GM18867 (cell line): Measurements from ENCODE around the gene BFSP1.

ENCODE experiments used
- ATAC-seq: cut with Tn5 transposase; IDR thresholded peaks from one replicate; pipeline ENCODE4 v1.9.1; 2021; ENCODE audit warnings: mild to moderate bottlenecking, moderate library complexity; ENCODE audit not compliant: unreplicated experiment

The BFSP1 gene

GRCh38 chr20:17523326-17523725 is 7.9 kb downstream of the BFSP1 start:
- ATAC-seq = no peak

GRCh38 chr20:17522528-17522927 is 8.7 kb downstream of the BFSP1 start:
- no peak for ATAC-seq

GRCh38 chr20:17520583-17520982 is 10.6 kb downstream of the BFSP1 start:
- ATAC-seq = no peak

GRCh38 chr20:17519606-17520285 is 11.4 kb downstream of the BFSP1 start:
- ATAC-seq = no peak

GRCh38 chr20:17518339-17519052 is 12.7 kb downstream of the BFSP1 start:
- no peak for ATAC-seq

GRCh38 chr20:17515053-17515452 is 16.1 kb downstream of the BFSP1 start:
- ATAC-seq = no peak

GRCh38 chr20:17513939-17514338 is 17.2 kb downstream of the BFSP1 start:
- no peak for ATAC-seq

- ATAC-seq = no peak
These were observed 19.8 kb downstream of the BFSP1 start for GRCh38 chr20:17511401-17511800.

- no peak for ATAC-seq
These were observed 20.6 kb downstream of the BFSP1 start for GRCh38 chr20:17510548-17510947.

- ATAC-seq = no peak
These were observed 22.4 kb downstream of the BFSP1 start for GRCh38 chr20:17508756-17509155.

GRCh38 chr20:17507531-17507930 is 23.6 kb downstream of the BFSP1 start:
- ATAC-seq = no peak

GRCh38 chr20:17507032-17507431 is 24.1 kb downstream of the BFSP1 start:
- ATAC-seq = no peak

GRCh38 chr20:17505636-17506517 is 25.3 kb downstream of the BFSP1 start:
- peak; percentile 1 for ATAC-seq

GRCh38 chr20:17504898-17505635 is 26.1 kb downstream of the BFSP1 start:
- ATAC-seq = peak; percentile 79

GRCh38 chr20:17504066-17504897 is 26.9 kb downstream of the BFSP1 start:
- ATAC-seq = no peak

- no peak for ATAC-seq
These were observed 27.7 kb downstream of the BFSP1 start for GRCh38 chr20:17503301-17504065.

GRCh38 chr20:17502105-17502504 is 29.1 kb downstream of the BFSP1 start:
- ATAC-seq = no peak

- no peak for ATAC-seq
These were observed 29.5 kb downstream of the BFSP1 start for GRCh38 chr20:17501701-17502100.

- no peak for ATAC-seq
These were observed 30.4 kb downstream of the BFSP1 start for GRCh38 chr20:17500826-17501225.
